B cell (primary cell): ENCODE results near the gene EPHB1. TPM values are rescaled to one million over a fixed set of nuclear protein-coding genes. Genes with fewer than 3 reads are reported as not detected.

Experiments
- ATAC-seq: fragments of 200-7000 bp; cut with Tn5 transposase; one replicate; pipeline ENCODE4 v1.10.0; 2021; ENCODE audit warnings: low read depth, mild to moderate bottlenecking, moderate number of reproducible peaks, moderate library complexity
- CTCF ChIA-PET: fragments of 350-600 bp; sonication (Branson Sonifier 250); formaldehyde crosslinking; loops from one replicate; lab custom pipeline; 2021; ENCODE audit warnings: antibody characterized with exemption, inconsistent platforms; lab: Charles Lee
- POLR2A ChIA-PET: fragments of 350-600 bp; sonication (Branson Sonifier 250); formaldehyde crosslinking; loops from one replicate; lab custom pipeline; 2021; ENCODE audit warnings: antibody characterized with exemption; lab: Charles Lee
- DNase-seq: peaks from one replicate; pipeline ENCODE4 v3.0.0; 2013
- H2AFZ ChIP-seq: 2 replicates; pipeline ENCODE4 v1.6.1; 2012; ENCODE audit warnings: mild to moderate bottlenecking, low read depth, low read length; ENCODE audit not compliant: insufficient read depth, poor library complexity, severe bottlenecking
- H3K27ac ChIP-seq, 2 donors: 1 replicate in 1 of 2; 2 replicates in 1 of 2; pipeline ENCODE4 v1.5.1; 2012 to 2013; ENCODE audit warnings: low read length in 2 of 2, mild to moderate bottlenecking in 2 of 2, moderate library complexity in 1 of 2
- H3K27me3 ChIP-seq, 4 experiments: fragments of 200-600 bp in 1 of 4; sonication (generic) in 1 of 4; replicated peaks in 1 of 4; 1 replicate in 2 of 4; 2 replicates in 2 of 4; pipeline versions ENCODE4 v1.6.1 to v1.7.0; 2013 to 2016; ENCODE audit warnings: low read length in 3 of 4, mild to moderate bottlenecking in 2 of 4, mixed read lengths in 1 of 4, moderate library complexity in 1 of 4; ENCODE audit not compliant: insufficient read depth in 4 of 4, control insufficient read depth in 3 of 4; ENCODE audit errors: control extremely low read depth in 1 of 4
- H3K36me3 ChIP-seq, 2 experiments: replicated peaks in 1 of 2; 1 replicate in 1 of 2; 2 replicates in 1 of 2; pipeline versions ENCODE4 v1.6.1 to v1.7.1; 2013; ENCODE audit warnings: low read length in 1 of 2; ENCODE audit not compliant: insufficient read depth in 2 of 2, control insufficient read depth in 1 of 2; ENCODE audit errors: control extremely low read depth in 1 of 2, extremely low read depth in 1 of 2
- H3K4me1 ChIP-seq, 2 donors: fragments of 200-600 bp in 1 of 2; sonication (generic) in 1 of 2; 1 replicate in 1 of 2; 2 replicates in 1 of 2; pipeline versions ENCODE4 v1.5.1 to v1.6.1; 2013 to 2017; ENCODE audit warnings: low read length in 2 of 2; ENCODE audit not compliant: control insufficient read depth in 2 of 2, insufficient read depth in 2 of 2
- H3K4me2 ChIP-seq: replicated peaks from 2 replicates; pipeline ENCODE3; 2012; ENCODE audit warnings: mild to moderate bottlenecking, low read depth, low read length; ENCODE audit not compliant: poor library complexity, severe bottlenecking
- H3K4me3 ChIP-seq, 5 experiments: fragments of 200-600 bp in 1 of 5; sonication (generic) in 1 of 5; 1 replicate in 3 of 5; 2 replicates in 2 of 5; pipeline versions ENCODE4 v1.5.1 to v1.7.0; 2011 to 2016; ENCODE audit warnings: low read length in 4 of 5, mild to moderate bottlenecking in 4 of 5, low read depth in 2 of 5, control low read depth in 1 of 5, moderate library complexity in 1 of 5; ENCODE audit not compliant: insufficient read depth in 1 of 5; ENCODE audit errors: control extremely low read depth in 1 of 5, extremely low read depth in 1 of 5
- H3K79me2 ChIP-seq: fragments of 200-600 bp; sonication (generic); one replicate; pipeline ENCODE4 v1.6.0; 2016; ENCODE audit warnings: low read length; ENCODE audit not compliant: control insufficient read depth, insufficient read depth
- H3K9ac ChIP-seq: fragments of 200-600 bp; sonication (generic); 2 replicates; pipeline ENCODE4 v1.6.1; 2017; ENCODE audit warnings: mild to moderate bottlenecking, low read length, moderate library complexity
- H3K9me3 ChIP-seq, 3 donors: one replicate each; pipeline versions ENCODE4 v1.6.1 to v1.7.1; 2013; ENCODE audit warnings: low read length in 2 of 3; ENCODE audit not compliant: control insufficient read depth in 2 of 3, insufficient read depth in 1 of 3; ENCODE audit errors: control extremely low read depth in 1 of 3
- H4K20me1 ChIP-seq: 2 replicates; pipeline ENCODE4 v1.6.0; 2012; ENCODE audit warnings: mild to moderate bottlenecking, low read length; ENCODE audit not compliant: insufficient read depth, control insufficient read depth, poor library complexity, severe bottlenecking
- H3K27ac Mint-ChIP-seq: one replicate; pipeline ENCODE4 v1.8.0; 2021; ENCODE audit warnings: mixed read lengths
- H3K27me3 Mint-ChIP-seq: one replicate; pipeline ENCODE4 v1.8.0; 2021; ENCODE audit warnings: mixed read lengths
- H3K4me1 Mint-ChIP-seq: one replicate; pipeline ENCODE4 v1.8.0; 2021; ENCODE audit warnings: mixed read lengths
- H3K4me3 Mint-ChIP-seq: one replicate; pipeline ENCODE4 v1.8.0; 2021; ENCODE audit warnings: mixed read lengths
- H3K9me3 Mint-ChIP-seq: one replicate; pipeline ENCODE4 v1.8.0; 2022; ENCODE audit warnings: mixed read lengths; ENCODE audit not compliant: insufficient read depth
- CTCF ChIP-seq: fragments of 200-600 bp; IDR thresholded peaks from one replicate; pipeline ENCODE4 v1.8.0; 2022; ENCODE audit warnings: antibody characterized with exemption, mild to moderate bottlenecking
- EZH2 ChIP-seq: IDR thresholded peaks from 2 replicates; pipeline ENCODE4 v1.6.1; 2012; ENCODE audit warnings: borderline replicate concordance, low read depth, mild to moderate bottlenecking, moderate library complexity, low read length; ENCODE audit not compliant: insufficient read depth, poor library complexity, severe bottlenecking
- WGBS: methylation state at CpG from one replicate; pipeline ENCODE4 v1.1.5; 2013; ENCODE audit warnings: missing lambda C conversion rate; ENCODE audit not compliant: insufficient coverage; 5-methylcytosine and 5-hydroxymethylcytosine counted together
- intact Hi-C: fragments of 100-400 bp; cut with micrococcal nuclease; formaldehyde crosslinking; loops from one replicate; pipeline ENCODE4 v1.10.0; 2022
- polyA plus RNA-seq: library from polyadenylated mRNA; depleted of rRNA; stranded (reverse); fragments of >200 nt; gene quantifications from 2 replicates; pipeline ENCODE4 v1.2.3, GENCODE V29; 2012
- total RNA-seq, 2 donors: library from RNA; stranded (reverse); fragments of 120-200 nt in 1 of 2; gene quantifications; 1 replicate in 1 of 2; 2 replicates in 1 of 2; pipeline versions ENCODE4 v1.2.3 to v1.2.4, GENCODE V29; 2013 to 2022

Gene EPHB1
- total and polyA plus RNA-seq, 2 donors (not counting 1 experiment from before 2014, with no cell fraction given) = 0.01 TPM; not detected in 1

DNA sequence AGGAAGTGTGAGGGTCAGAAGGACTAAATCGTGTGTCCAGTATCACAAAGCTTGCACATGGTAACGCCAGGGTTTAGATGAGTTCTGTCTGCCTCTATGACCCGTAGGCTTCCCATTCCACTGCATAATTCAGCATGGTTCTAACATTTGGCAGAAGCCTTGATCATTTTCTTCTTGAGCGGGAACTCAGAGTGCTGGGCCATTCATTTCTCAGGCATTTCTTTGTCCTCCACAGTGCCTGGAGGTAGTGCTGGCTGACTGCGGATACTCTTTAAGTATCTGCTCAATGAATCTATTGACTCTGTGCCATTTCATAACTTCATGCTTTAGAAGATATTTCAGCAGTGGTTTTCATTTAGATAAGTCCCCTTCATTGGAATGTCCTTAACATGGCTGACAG is 370.2 kb downstream of the EPHB1 start:
- H3K79me2 ChIP-seq = no peaks in the 10 kb centered on the region
- H2AFZ ChIP-seq = no peak overlapping the region
- no peak overlapping the region for H3K4me3 ChIP-seq
- H4K20me1 ChIP-seq = no peaks in the 10 kb centered on the region
- Mint-ChIP-seq H3K27me3 (peaks cover 3% of the 10 kb centered on the region), H3K4me1 (no peaks in the 10 kb centered on the region), H3K9me3 (no peaks in the 10 kb centered on the region), H3K4me3 (no peak overlapping the region), H3K27ac (no peak overlapping the region)
- H3K9me3 ChIP-seq = peaks cover 0 to 4% (median 0%) of the 10 kb centered on the region in 3 donors
- ChIA-PET CTCF (no interaction called here), POLR2A (no interaction called here)
- no peaks in the 10 kb centered on the region for H3K27me3 ChIP-seq
- DNase-seq (no peak), ATAC-seq (no peak)
- no peak overlapping the region for H3K9ac ChIP-seq
- no peaks in the 10 kb centered on the region for H3K36me3 ChIP-seq
- 91% methylated on average over 5 of the region's 5 CpGs for WGBS
- intact Hi-C loops = no loop called here
- no peak overlapping the region for H3K27ac ChIP-seq
- TF ChIP-seq CTCF = no peak
- TF ChIP-seq EZH2 = no peak
- no peak overlapping the region for H3K4me2 ChIP-seq
- H3K4me1 ChIP-seq = no peaks in the 10 kb centered on the region

DNA sequence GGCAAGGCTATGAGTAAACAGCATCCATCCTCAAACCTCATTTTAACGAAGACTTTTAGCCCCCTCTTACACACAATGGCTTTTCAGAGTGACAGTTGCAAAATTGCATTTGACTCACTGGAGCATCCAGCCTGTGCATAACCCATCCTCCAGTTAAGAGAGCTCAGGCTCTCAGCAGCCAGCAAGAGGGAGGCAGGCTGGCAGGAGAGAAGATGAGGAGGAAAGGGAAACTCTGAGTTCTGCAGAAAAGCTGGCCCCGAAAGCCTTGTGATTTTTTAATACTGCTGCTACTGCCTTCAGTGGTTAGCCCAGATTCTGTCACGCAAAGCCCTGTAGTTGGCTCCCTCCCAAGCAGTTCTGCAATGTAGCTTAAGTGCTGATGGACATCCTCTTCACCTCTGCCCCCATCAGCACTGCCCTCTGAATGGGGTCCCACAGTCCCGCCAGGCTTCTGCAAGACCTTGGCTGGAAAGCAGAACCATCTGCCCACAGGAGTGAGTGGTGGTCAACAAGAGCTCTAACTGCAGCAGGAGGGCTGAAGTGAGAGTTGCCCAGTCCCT is 371.3 kb downstream of the EPHB1 start:
- 93% methylated on average over 3 of the region's 4 CpGs for WGBS
- Mint-ChIP-seq H3K27ac (no peak overlapping the region), H3K9me3 (no peaks in the 10 kb centered on the region), H3K27me3 (no peaks in the 10 kb centered on the region), H3K4me3 (no peak overlapping the region), H3K4me1 (no peaks in the 10 kb centered on the region)
- H3K9me3 ChIP-seq = peaks cover 0 to 4% (median 0%) of the 10 kb centered on the region in 3 donors
- no peak for TF ChIP-seq EZH2
- TF ChIP-seq CTCF = no peak
- H3K4me1 ChIP-seq = no peaks in the 10 kb centered on the region
- no peak overlapping the region for H3K27ac ChIP-seq
- POLR2A ChIA-PET = no interaction called here
- no peak overlapping the region for H2AFZ ChIP-seq
- CTCF ChIA-PET = no interaction called here
- H3K36me3 ChIP-seq = no peaks in the 10 kb centered on the region
- no peaks in the 10 kb centered on the region for H4K20me1 ChIP-seq
- intact Hi-C loops = no loop called here
- H3K9ac ChIP-seq = no peak overlapping the region
- no peak overlapping the region for H3K4me2 ChIP-seq
- no peaks in the 10 kb centered on the region for H3K79me2 ChIP-seq
- no peak overlapping the region for H3K4me3 ChIP-seq
- DNase-seq = no peak
- no peak for ATAC-seq
- no peaks in the 10 kb centered on the region for H3K27me3 ChIP-seq
